Stimulated activated CD8-positive, alpha-beta memory T cell treated with anti-CD3 and anti-CD28 coated beads, Interleukin-4, amount 100 ng/mL, for 24 hours (primary cell): ENCODE measurements around the gene SPX.

Experiments used
- DNase-seq: peaks from one replicate; pipeline ENCODE4 v3.0.0-alpha.2; 2020; ENCODE audit warnings: low read depth

SPX gene, protein sequence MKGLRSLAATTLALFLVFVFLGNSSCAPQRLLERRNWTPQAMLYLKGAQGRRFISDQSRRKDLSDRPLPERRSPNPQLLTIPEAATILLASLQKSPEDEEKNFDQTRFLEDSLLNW

DNA sequence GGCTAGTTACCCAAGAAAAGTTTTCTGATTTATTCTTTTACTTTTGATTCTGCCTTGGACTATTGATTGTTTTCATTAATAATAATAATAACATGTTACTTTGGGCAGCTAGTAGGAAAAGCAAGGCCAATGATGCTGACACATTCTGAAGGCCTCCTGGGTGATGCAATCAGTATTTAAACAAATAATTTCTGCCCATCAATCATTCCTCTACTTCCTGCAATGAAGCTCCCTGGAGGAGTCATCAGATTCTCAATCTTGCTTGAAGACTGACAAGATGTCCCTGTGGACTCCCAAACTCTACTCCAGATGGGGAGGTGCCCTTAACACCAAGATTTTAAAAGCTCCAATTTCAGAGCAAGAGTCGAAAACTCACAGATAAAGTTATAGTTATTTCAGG, at the start of gene SPX:
SPX (plus strand) TSS at position 244 of the 400 bp plus-strand sequence. CDS start 177 bp downstream, outside the sequence.
- no peak for DNase-seq

- no peak for DNase-seq
Observed at GRCh38 chr12:21476949-21477348, 49.1 kb upstream of the SPX start.

DNA sequence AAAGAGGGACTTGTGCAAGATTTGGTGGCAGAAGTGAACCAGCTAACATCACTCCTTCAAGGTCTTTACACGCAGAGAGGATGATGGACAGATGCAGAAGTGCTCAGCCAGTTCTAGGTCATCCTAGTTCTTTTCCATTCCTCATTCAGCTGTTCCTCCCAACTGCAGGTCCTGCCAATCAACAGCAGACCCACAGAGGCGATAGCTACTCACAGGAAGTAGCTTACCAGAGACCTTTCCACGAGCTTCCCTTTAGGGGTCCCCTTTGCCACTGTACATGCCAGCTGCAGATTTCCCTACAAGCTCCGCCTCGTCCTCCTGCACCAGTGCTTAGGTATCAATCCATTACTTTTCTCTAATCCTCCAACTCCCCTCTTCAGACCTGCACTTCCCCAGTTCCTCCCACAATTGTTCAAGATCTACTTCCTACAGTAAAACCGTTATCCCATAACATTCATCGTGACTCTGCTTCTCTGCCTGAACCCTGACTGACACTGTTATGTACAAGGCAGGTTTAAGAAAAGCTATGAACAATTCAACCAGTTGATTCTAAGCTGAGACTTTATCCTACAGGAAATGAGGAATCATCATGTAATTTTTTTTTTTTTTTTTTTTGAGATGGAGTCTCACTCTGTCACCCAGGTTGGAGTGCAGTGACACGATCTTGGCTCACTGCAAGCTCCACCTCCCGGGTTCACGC, 47.2 kb upstream of the SPX start:
- no peak for DNase-seq

- no peak for DNase-seq
Observed at GRCh38 chr12:21483531-21483930, 42.6 kb upstream of the SPX start.

- no peak for DNase-seq
Observed at GRCh38 chr12:21485998-21486397, 40.1 kb upstream of the SPX start.

DNA sequence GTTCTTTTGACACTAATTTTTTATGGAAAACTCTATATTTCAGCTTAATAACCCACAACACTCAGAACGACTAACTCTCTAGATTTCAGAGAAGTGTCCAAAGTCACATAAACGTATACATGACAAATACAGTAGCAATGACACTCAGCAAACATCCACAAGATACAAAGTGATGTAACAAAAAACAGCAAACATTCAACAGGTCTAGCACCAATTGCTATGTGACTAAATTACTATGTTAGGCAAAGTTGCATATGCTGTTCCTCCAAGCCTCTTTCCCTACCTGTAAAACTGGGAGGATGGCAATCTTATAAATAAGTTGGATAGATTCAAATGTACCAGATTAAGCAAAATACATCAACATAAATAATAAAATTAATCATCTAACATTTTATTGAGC, 26.3 kb upstream of the SPX start:
- DNase-seq: no peak

DNA sequence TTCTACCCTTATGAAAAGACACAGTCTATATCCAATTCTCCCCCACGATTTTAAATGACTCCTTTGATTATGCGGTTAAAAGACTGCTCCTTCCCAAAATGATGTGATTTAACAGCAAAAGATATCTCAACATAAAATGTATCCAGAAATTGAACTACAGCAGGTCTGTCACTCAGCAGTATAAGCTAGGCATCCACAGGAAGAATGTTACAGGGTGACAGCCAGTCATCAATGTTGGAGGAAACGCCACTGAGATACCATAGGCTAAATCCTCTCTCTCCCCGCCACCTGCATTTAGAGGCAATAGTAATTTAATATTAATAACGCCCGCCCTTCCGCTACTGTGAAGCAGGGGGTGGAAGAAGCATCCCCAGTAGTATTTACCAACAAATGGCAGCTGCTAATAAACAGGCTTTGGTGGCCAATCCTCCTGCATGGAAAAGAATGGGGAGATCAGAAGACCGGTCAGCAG, 25.3 kb upstream of the SPX start:
- no peak for DNase-seq

GRCh38 chr12:21501258-21502163, 24.6 kb upstream of the SPX start, which contains the start of the genes GOLT1B and RECQL:
Gene GOLT1B (plus strand): TSS chr12:21501789. CDS start chr12:21501924, 135 bp downstream.
Gene RECQL (minus strand): TSS chr12:21501635. CDS start chr12:21499570, 2,065 bp downstream.
- peak; percentile 77 for DNase-seq

DNA sequence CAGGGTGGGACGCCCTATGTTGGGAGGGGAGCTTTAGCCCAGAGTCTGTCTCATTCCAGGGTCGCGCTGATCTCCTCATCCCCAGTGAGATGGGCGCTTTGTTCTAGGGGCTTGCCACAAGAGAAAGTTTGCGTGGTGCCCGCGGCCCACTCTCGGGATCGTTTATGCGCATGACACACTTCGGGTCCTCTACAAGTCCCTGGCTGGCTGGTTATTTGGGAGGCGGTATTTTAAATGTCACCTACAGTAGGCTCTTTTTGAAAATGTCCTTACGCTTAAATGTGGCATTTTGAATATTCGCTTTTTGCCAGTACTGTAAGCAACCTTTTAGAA, 24.0 kb upstream of the SPX start:
- DNase-seq: peak; percentile 24

DNA sequence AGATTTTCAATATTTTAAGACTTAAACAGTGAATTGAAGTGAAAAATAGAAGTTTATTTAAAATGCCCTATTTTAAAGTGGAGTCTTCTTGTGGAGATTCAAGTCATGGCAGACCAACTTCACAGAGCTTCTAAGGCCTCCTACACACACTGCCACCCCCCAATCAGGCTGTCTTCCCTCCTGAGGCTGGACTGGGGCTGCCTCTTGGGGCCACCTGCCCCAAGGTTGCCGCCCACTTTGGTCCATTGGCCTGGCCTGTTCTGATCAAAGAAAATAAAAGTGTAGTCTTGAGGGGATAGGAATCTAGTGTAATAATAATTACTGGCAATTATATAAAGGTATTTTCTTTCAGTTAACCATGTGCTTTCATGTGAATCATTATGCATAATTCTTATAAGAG, 23.2 kb upstream of the SPX start:
- no peak for DNase-seq

DNA sequence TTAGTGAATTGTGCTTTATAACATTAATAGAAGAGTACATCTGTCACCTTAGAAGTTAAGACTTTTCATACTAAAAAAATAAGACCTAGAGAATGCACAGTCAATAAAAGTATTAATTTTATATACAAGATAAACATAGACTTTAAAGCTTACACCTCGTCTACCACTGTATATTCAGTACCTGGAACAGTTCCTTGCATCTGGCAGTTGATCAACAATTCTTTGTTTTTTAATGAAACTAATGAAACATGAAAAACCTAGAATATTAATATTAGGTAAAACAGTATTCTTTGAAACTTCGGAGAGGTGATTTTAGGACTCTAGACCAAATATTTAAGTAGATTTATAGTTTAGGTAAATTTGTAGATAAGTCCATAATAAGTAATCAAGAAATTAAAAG, 20.2 kb upstream of the SPX start:
- DNase-seq: no peak

GRCh38 chr12:21507849-21508248, 18.2 kb upstream of the SPX start:
- no peak for DNase-seq

- DNase-seq: no peak
Observed at GRCh38 chr12:21509768-21510167, 16.3 kb upstream of the SPX start.

GRCh38 chr12:21516281-21516680, 9.8 kb upstream of the SPX start:
- no peak for DNase-seq

DNA sequence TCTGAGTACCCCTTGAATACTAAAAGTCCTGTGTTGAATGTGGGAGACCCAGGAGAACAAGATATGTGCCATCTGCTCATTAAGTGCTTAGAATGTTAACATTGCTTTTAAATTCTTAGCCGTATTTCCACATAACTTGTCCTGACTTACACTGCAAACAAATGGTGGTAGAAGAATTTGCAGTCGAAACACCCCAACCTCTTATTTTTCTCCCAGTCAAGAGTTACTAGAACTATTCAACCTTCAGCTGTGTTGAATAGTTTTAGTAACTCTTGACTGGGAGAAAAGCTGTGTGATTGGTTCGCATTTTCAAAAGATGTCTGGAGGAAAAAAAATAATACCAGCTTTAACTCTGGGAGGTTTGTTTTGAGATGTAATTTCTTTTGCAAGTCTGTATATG, 7.6 kb upstream of the SPX start:
- DNase-seq: no peak

DNA sequence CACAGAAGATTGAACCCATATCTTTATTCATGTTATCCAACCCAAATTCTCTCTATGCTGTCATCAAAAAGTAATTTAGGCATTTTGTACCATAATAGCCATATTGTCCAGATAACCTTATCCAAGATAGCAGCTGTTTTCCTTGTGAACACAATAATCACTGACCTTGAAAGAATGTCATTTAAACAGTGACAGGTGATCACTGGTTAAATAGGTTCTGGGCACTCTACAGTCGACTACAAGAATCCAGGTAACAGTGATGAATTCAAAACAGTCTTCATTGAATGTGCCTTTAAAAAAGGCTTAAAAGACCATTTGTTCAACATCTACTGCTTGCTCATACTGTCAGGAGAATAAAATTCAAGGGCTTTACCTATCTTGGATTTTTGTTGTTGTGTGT, 4.6 kb upstream of the SPX start:
- no peak for DNase-seq

GRCh38 chr12:21523148-21523547, 2.9 kb upstream of the SPX start:
- no peak for DNase-seq

- DNase-seq: no peak
Observed at GRCh38 chr12:21526721-21527345, 737 bp downstream of the SPX start.

- DNase-seq: peak; percentile 39
Observed at GRCh38 chr12:21527451-21528180, 1.5 kb downstream of the SPX start.

DNA sequence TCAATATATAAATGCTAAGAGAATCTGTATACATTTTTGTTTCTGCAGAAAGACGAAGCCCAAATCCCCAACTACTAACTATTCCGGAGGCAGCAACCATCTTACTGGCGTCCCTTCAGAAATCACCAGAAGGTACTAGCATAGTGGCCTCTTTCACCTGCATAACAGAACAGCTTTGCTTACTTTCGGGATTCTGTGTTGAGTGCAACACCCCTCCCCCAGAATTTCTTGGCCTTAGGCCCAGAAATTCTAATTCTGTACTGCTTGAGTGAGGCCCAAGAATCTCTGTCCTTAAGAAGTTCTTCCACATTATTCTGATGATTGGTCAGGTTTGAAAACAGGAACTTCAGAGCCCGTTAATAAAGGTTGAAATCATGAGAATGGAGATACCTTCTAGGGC, 2.9 kb downstream of the SPX start:
- no peak for DNase-seq

DNA sequence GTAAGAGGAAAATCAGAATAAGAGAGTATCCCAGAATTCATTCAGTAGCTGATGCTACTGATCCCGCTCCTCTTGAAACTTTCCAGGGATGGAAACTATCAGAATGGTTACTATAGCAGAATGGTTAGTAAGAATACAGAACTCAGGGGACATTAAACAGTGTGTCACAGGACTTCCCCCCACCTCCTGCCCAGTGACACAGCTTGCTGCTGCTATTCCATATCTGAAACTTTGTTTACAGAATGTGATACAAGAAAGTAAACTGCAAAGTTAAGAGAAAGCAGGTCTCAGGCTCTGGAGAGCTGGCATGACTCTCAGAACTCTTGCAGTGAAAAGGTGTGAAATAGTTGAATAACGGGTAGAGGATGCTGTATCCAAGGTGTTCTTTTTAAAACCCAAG, 3.4 kb downstream of the SPX start:
- DNase-seq: no peak
